Activated CD8-positive, alpha-beta memory T cell treated with anti-CD3 and anti-CD28 coated beads, Interleukin-2, amount 50 U/mL, for 24 hours (primary cell): ENCODE results near the gene PITRM1.

Source experiments
- DNase-seq: peaks from one replicate; pipeline ENCODE4 v3.0.0-alpha.2; 2020; ENCODE audit errors: extremely low read depth

PITRM1 gene

DNA sequence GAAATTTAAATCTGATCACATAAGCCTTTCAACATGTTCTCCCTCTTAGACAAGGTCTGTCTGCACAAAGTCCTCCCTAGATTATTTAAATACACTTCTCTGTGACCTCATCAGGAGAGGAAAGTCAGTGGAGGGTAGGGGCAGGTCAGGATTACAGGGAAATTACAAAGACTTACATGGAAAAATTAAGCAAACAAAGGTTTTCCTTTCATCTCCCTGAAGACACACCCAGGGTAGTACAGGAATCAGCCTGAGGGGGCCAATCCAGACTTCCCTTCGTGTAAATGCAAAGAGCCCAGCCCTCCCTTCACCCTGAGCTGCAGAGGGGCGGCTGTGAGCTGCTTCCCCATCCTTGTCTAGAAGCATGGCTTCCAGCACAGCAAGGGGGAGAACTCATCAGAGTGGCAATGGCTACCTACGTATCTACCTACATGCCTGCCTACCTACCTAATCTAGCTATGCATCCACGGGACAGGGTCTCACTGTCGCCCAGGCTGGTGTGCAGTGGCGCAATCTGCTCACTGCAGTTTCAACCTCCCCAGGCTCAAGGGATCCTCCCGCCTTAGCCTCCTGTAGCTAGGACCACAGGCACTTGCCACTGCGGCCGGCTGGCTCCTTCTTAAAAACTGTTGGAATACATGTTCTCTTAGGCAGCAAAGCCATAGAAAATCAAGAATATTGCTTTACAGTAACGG, 33.2 kb downstream of the PITRM1 start:
- DNase-seq = no peak

DNA sequence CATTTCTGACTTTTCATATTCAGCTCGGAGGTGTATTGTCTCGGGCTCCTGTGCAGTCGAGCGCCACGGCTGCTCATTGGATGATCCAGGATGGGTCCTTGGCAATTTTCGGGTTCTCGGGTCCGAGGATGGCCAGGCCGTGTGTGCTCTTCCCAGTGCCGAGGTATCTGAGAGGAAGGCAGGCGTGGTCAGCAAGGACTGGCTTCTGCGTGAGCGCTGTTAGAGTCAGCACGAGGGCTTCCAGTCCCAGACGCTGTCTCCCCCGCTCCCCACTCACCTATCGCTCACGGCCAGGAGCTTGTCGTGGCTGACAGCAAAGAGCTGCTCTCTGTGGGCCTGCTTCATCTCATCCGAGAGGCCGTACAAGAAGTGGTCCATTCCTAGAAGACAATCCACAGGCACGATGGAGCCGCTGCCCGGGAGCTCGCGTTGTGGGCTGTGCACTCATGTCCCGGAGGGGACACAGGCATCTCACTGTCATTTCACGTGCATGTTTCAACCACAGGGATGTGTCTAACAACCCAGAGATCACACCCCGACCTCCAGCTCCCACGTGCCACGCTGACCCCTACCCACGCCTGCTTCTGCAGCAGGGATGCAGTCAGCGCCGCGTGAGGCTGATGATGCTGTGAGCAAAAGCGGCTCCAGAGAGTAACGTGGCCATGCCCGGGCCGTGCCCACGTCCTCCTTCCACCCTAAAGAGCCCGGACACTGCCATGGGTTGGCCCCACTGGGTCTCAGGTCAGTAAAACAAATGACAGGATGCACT, 34.4 kb downstream of the PITRM1 start:
- DNase-seq = no peak

DNA sequence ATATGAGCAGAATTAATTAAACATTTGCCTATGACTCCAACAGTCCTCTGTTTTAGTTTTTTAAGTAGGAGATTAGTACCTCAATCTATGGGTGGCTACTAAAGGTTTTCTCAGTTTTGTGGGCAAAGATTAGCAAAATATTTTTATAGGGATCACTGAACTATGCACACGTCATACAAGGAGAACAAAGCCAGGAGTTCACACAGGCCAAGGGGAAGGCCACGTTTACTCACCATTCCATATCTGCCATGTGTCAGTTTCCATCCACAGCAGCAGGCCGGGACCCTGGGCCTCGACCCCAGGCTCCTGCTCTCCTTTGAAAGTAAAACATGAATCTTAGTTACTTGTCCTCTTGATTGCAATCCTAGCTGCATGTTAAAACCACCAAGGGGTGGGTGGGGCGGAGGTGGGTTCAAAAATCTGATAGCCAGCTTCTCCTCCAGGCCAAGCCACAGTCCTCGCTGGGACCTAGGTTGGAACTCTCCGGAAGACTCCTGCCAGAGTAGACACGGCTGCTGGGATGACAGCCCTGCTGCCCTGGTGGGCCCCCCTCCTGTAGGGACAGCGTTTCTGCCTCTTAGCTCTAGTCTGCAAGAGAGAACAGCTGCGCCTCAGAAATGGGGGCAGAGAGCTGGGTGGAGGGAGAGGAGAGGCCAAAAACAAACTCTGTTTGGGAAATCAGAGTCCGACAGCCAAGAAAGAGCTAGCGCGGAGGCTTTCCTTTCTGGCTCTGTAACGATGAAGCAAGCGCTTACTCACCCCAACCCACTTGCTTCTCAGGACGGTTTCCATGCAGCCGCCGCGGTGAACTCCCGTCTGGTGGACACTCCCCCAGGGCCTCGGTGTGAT, 35.6 kb downstream of the PITRM1 start:
- no peak for DNase-seq

DNA sequence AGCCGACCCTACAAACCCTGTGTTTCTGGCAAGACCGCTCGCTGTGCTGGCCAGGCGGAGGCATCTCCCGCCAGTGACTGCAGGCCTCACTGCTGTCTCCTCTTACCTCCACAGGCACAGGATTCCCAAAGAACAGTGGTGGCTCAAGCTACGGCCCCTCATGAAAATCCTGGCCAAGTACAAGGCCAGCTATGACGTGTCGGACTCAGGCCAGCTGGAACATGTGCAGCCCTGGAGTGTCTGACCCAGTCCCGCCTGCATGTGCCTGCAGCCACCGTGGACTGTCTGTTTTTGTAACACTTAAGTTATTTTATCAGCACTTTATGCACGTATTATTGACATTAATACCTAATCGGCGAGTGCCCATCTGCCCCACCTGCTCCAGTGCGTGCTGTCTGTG, 36.2 kb downstream of the PITRM1 start:
- no peak for DNase-seq

DNA sequence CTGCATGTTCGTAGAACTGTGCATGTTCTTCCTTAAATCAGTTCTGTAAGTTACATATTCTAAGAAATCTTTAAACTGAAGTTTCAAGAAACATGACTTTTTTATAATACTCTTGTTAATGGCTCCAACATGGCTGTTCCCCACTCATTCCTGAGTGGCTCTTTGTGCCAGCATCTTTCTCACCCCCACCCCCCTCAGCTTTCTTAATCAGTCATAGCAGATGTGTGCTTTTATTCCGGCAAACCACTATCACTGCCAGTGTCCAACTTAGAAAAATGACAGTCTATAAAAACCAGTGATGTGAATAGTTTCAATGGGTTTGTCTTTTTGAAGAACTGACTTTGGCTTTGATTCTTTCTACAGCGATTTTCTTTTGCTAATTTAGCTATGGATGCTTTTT, 37.6 kb downstream of the PITRM1 start:
- no peak for DNase-seq

DNA sequence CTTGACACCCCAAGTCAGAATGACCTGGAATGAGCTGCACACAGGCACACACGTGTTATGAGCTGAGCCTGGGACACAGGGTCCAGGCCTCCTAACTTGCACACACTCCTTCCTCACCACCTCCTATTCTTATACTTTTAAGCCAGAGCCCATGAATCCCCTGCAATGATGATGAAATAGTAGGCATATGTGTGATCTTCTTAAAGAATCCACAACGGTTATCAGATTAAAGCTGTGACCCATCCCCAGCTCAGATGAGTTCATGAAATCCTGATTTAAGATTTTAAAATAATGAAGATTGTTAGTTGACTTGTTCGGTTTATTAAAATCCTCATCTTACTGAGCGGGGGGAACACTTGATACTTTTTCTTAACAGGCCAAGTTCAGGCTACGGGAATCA, 38.6 kb downstream of the PITRM1 start:
- no peak for DNase-seq

DNA sequence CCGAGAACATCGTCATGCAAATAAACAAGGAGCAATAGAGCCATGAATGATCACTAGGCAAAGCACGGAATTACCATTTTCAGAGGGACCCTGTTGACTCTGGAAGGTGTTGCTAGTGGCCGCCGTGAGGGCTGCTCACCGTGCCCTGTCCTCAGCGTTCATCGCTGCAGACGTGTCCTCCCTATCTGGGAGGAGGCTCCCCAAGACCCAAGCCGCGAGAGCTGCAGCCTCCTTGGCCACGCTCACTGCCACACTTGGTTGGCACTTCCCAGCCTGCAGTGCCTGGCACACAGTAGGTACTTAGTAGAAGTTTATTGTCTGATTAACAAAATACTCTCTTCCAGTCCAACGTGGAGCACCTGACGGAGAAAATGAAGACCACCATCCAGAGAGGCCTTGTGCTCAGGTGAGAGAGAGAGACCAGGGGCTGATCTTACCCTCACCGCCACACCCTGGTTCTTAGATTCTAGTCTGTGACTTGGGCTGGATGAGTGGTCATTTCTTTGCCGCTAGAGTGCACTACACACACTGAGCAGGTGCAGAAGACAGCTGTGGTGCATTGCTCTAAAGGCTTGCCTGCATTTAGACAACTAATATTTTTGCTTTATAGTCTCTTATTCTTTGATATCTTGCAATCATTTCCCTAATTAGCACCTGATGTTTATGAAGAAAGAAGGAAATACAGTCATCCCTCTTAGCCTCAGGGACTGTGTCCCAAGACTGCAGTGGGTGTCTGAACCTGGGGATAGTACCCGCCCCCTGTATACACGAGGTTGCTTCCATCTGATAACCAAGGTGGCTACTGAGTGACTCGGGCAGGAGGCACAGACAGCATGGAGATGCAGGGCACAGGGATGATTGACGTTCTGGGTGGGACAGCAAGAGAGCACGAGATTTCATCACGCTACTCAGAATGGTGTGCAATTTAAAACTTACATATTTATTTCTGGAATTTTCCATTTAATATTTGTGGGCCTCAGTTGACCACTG, 40.3 kb downstream of the PITRM1 start:
- no peak for DNase-seq

DNA sequence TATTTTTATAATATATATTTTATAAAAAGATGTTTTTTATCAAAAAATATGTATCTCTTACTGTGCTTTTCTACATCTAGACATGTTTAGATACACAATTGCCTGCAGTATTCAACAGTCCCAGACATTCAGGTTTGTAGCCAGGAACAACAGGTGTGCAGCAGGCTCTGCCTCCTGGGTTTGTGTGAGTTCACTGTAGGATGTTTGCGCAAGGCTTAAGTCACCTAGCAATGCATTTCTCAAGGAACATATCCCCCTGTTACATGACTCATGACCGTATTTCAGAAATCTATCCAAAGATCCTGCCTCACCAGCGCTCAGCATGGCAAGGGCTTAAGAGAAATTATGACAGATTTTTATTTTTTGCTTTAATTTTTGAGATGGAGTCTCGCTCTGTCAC, 41.5 kb downstream of the PITRM1 start:
- no peak for DNase-seq

DNA sequence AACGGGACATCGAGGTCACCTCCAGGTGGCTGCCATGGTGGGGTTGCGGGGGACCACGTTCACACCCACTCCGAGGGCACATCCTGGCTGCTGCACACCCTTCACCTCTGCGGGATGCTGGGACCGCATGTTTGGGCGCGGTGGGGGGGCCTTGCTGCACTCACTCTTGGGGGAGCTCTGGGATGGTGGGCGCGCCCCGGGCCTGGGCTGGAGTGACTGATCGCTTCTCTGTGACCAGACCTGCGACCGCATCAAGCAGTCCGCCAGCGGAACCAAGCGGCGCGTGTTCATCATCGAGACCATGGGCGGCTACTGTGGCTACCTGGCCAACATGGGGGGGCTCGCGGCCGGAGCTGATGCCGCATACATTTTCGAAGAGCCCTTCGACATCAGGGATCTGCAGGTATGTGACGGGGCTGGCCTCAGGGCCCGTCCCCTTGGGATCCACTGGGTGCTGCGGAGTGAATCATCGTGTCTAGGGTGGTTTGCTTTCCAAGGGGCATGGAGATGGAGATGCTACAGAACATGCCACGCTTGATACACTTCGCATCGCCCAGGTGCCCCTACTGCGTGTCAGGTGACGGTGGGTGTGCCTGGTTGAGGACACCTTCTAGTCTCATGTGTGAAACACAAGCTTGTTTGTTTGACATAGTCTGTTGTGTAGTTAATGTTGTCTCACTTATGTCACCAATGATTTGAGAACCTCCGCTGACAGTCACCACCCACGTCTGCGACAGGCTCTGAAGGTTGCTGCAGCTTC, 42.8 kb downstream of the PITRM1 start:
- no peak for DNase-seq

DNA sequence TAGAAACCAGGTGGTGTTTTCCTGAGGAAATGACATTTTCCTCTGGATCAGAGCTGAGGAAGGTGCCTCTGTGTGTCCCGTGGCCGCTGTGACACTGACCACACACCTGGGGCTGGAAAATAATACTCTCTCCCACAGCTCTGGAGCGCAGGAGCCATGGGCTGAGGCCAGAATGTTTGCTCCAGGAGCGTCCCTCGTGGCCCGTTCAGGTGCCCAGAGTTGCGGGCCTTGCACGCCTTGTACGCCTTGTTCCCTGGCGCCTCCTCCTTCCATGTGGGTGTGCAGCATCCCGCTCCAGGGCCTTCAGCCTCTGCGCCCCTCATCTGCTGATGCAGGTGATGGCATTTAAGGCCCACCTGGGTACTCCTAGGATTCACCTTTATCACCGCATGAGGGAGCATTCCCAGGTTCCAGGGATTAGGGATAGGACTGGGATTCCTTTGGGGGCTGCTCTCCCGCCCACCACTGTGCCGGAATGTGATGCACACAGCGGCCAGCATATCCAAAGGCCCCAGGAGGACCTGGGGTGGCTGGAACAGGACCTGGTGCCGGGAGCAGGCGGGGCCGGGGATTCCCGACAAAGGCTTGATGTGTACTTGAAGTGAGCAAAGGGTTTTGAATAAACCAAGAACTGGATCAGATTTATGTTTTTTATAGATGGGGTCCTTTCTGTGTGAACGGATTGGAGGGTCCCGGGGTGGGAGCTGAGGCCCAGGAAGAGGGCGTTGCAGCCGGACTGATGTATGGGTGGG, 44.0 kb downstream of the PITRM1 start:
- no peak for DNase-seq

DNA sequence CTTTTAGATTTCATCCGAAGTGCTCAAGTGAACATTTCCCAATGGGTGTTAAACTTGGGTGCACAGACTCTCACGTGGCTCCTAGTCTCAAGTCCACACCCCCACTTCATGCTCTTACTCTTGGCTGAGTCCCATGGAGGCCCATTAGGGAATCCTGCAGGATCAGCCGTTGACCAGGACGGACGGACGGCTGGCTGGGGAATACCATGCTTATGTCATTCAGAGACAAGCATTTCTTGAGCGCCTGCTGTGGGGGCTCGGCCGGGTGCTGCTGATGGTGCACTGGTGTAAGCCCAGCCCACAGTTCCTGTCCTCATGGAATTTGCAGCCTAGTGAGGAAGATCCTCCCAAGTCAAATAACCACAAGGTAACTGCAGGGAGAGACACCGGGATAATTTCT, 44.7 kb downstream of the PITRM1 start:
- DNase-seq = no peak

DNA sequence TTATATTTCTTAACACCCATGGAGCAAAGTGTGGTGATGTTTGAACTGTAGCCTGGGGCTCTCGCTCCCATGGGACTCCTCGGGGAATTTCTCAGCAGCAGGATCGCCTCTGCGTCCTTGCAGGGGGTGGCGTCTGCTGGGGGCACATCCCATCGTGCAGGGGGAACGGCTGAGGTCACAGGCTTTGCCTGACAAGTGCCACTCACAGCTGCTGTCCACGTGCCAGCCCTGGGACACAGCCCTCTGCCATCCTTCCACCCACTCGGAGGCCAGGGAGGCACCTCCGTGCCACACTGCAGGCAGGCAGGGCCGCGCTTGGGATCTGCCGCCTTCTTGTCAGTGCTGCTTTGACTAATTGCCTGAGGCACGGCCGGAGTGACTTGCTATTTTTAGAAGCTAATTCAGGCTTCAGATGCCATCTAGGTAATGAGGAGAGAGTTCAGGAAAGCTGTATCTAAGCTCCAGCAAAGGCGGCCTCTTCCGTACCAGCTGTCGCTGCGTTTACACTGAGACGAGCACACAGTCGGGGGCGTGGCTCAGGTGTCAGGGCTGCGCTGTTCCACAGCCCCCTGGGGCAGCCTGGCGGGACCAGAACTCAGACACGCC, 45.7 kb downstream of the PITRM1 start:
- DNase-seq = no peak

DNA sequence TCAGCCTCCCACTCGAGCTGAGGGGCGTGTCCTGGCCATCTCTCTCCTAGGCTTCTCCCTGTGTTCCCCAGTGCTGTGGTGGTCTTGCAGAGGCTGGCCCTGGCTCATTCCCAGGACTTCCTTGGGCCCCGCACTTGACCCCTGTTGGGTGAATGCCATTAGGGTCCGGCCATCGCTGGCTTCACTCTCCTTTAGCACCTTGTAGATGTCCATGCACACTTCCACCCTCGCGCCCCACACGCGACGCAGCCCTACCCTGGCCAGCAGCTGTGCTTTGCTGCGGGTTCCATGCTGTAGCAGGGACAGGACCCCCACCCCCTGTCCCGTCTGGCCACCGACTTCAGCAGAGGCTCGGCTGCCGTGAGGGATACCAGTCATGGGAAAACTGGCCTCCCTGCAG, 46.3 kb downstream of the PITRM1 start:
- DNase-seq = no peak

DNA sequence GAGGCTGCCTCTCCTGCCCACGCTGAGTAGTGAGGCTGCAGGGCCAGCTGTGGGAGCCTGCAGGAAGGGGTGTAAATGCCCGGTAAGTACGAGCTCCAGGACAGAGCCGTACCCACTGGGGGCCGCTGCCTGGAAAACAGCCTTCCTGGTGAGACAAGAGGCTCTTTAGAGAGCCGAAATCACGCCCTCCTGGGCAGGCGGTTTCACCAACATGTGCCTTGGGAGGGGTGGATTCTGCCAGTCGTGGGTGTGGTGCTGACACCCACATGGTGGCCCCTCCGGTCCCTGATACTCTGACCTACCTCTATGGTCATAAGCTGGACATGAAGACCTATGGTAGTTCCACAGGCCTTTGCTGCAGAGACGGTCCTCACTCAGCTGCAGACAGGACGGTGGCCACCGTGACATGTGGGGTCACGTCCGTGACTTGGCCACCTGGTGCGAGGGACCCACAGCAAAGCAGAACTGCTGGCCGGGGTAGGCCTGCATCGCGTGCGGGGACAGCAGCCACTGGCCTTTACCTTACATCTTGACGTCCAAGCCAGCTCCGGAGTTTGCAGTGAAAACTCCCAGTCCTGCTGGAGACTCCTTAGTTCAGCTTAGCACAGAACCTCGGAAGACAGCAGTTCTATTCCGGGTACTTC, 46.9 kb downstream of the PITRM1 start:
- no peak for DNase-seq

DNA sequence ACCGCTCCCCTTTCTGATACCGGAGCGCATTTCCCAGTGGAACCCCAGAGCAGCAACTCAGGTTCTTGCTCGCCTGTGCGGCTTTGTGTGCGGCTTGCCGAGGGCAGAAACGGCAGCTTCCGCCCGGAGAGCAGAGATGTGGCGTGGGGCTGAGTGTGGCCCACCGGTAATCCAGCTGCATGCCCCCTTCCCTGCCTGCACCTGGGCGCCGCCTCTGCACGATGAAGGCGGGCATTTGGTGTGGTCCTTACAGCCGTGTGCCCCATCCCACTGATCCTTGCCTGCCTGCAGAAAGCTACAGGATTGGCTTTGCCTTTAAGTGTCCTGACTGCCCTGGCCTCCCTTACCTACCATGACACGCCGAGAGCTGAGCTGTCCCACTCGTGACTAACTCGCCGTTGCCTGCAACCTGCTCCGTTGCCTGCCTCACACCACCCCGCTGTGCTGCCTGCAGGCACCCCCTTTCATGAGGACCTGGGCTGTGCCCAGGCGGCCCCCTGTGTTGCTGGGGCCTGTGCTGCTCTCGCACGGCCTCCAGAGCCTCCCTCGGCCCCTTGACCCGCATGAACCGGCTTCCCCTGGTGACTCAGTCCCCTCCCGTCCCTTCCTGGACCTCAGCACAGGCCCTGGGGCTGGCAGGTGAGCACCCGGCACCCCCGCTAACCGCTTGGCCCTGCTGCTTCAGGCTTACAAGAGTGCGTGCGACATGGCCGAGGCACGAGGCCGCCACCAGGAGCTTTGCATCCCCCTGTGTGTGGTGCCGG, 48.0 kb downstream of the PITRM1 start:
- DNase-seq = no peak

DNA sequence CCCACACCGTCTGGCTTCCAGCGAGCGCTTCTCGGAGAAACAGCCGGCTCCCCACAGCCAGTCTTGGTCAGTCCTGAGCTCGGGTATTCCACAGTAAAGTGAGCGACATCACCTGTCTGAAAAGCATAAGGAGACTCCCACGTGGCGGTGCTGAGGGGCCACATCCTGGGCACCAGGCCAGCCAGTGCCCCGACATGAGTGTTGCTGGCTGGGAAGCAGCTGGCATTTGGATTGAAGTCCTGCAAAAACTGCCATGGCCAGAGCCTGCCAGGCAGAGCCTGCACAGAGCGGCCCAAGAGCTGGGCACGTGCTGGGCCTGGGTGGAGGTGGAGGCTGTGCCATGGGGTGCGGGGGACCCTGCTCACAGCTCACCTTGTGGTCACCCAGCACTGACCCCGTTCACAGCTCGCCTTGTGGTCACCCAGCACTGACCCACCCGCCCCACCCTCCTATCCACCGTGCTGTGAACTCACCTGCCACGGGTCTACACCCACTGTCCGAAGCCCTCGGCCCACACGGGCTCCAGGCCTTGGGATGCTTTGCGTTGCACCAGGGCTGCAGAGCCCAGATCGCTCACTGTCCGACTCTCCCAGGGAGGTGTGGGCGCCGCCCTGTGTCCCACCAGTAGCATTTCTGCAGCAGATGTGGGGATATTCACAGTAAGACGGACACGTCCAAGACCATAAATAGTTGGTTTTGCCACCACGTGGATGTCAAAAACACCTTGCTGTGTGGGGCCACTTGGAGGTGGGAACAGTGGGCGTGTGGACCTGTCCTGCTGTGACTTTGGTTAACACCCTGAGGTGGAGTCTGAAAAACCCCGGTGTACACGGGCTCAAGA, 48.8 kb downstream of the PITRM1 start:
- no peak for DNase-seq

DNA sequence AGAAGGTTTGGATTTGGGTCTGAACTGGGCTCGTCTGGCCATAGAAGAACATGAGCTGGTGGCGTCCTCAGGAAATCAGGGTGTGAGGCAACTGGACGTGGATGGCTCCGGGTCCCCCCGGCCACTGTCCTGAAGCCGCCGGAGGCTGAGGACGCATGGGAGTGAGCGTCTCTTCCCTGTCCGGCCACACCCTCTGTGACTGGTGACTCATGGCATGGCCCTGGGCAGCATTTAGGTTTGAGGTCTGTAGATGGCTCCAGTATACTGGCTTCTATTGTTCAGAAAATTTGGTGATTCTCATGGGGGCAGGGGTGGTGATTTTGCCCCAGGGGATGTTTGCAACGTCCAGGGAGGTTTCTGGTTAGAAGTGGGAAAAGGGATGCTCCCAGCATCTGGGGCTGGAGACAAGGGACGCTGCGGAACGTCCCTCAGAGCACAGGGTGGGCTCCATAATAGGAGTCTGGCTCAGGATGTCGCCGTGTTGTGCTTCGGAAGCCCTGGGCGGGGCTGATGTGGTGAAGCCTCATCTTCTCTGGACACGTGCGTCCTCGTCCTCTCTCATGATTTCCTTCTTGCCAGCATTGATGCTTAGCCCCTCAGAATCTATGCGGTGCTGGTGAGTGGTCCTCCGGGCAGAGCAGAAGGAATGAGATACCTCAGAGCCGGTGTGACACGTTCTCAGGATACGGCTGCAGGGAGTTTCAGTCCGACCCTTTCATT, 49.9 kb downstream of the PITRM1 start:
- no peak for DNase-seq
